HepG2 (cell line): ENCODE results near the gene MACROD2. TPM values are rescaled to one million over a fixed set of nuclear protein-coding genes. Genes with fewer than 3 reads are reported as not detected.

ENCODE experiments used
- ATAC-seq: fragments of 200-7000 bp; cut with Tn5 transposase; 3 replicates; pipeline ENCODE4 v1.9.1; 2020; ENCODE audit warnings: mild to moderate bottlenecking, moderate library complexity
- BruUV-seq: library from RNA; stranded (reverse); fragments of 400-500 nt; replicated peaks from 2 replicates; lab custom pipeline; 2021; lab: Mats Ljungman, UMichigan
- CTCF ChIA-PET: fragments of 300-600 bp; formaldehyde crosslinking; extraction: SDS; loops from one replicate; lab custom pipeline; 2021; ENCODE audit warnings: low total read pairs, inconsistent platforms, low intra/inter-chr PET ratio; lab: Yijun Ruan, JAX
- POLR2A ChIA-PET: fragments of 350-600 bp; sonication (Branson Sonifier 250); formaldehyde crosslinking; loops from one replicate; lab custom pipeline; 2020; ENCODE audit warnings: antibody characterized with exemption, inconsistent platforms; lab: Yijun Ruan, JAX
- DNase-seq: peaks from one replicate; pipeline ENCODE4 v3.0.0-alpha.2; 2015; ENCODE audit warnings: low spot score
- FAIRE-seq: peaks from 3 replicates; lab custom pipeline; 2011; peaks lifted over from hg19 to GRCh38; lab: Jason Lieb, UNC
- H2AFZ ChIP-seq: one replicate; pipeline ENCODE4 v1.6.1; 2011; ENCODE audit warnings: low read length, inconsistent platforms
- H3K27ac ChIP-seq: fragments of 300-600 bp; 3 replicates; pipeline ENCODE4 v1.8.0; 2011; ENCODE audit warnings: mixed run types, mild to moderate bottlenecking, mixed read lengths, low read length, inconsistent platforms; ENCODE audit not compliant: insufficient read depth; ENCODE audit errors: extremely low read length
- H3K27me3 ChIP-seq, 2 experiments: fragments of 200-600 bp in 1 of 2; 2 replicates in 1 of 2; 3 replicates in 1 of 2; pipeline versions ENCODE4 v1.6.0 to v1.8.0; 2011; ENCODE audit warnings: low read length in 2 of 2, mild to moderate bottlenecking in 2 of 2, moderate library complexity in 2 of 2, inconsistent platforms in 1 of 2; ENCODE audit not compliant: insufficient read depth in 2 of 2, control insufficient read depth in 1 of 2
- H3K36me3 ChIP-seq, 2 experiments: fragments of 200-600 bp in 1 of 2; replicated peaks in 1 of 2; 2 replicates in 1 of 2; 3 replicates in 1 of 2; pipeline versions ENCODE4 v1.5.1 to v1.8.0; 2011; ENCODE audit warnings: low read length in 2 of 2, inconsistent platforms in 1 of 2; ENCODE audit not compliant: insufficient read depth in 2 of 2, control insufficient read depth in 1 of 2
- H3K4me1 ChIP-seq: 2 replicates; pipeline ENCODE4 v1.5.1; 2012; ENCODE audit warnings: low read length, inconsistent platforms; ENCODE audit not compliant: insufficient read depth
- H3K4me2 ChIP-seq: 2 replicates; pipeline ENCODE4 v1.6.0; 2011; ENCODE audit warnings: low read depth, low read length, inconsistent platforms
- H3K4me3 ChIP-seq, 3 experiments: fragments of 200-600 bp in 1 of 3; sonication (generic), shearing (Covaris generic) in 1 of 3; replicated peaks in 1 of 3; 2 replicates each; pipeline ENCODE4 v1.5.1; 2011 to 2016; ENCODE audit warnings: low read length in 3 of 3, inconsistent platforms in 2 of 3, low read depth in 2 of 3, mild to moderate bottlenecking in 2 of 3, control low read depth in 1 of 3, mixed read lengths in 1 of 3; ENCODE audit not compliant: insufficient read depth in 1 of 3
- H3K79me2 ChIP-seq: one replicate; pipeline ENCODE4 v1.6.1; 2011; ENCODE audit warnings: low read length, inconsistent platforms; ENCODE audit not compliant: insufficient read depth
- H3K9ac ChIP-seq: 2 replicates; pipeline ENCODE4 v1.6.0; 2011; ENCODE audit warnings: mild to moderate bottlenecking, low read depth, low read length, inconsistent platforms; ENCODE audit not compliant: insufficient read depth
- H3K9me3 ChIP-seq: 2 replicates; pipeline ENCODE4 v1.5.1; 2012; ENCODE audit warnings: mild to moderate bottlenecking, low read length
- H4K20me1 ChIP-seq: 2 replicates; pipeline ENCODE4 v1.6.0; 2011; ENCODE audit warnings: inconsistent platforms, mild to moderate bottlenecking, low read length, moderate library complexity; ENCODE audit not compliant: insufficient read depth
- ADNP ChIP-seq: sonication (generic); formaldehyde crosslinking; IDR thresholded peaks from 2 replicates; pipeline ENCODE4 v1.4.0; 2020; ENCODE audit warnings: missing genetic modification reagents
- ARID2 ChIP-seq: sonication (generic); formaldehyde crosslinking; IDR thresholded peaks from 2 replicates; pipeline ENCODE4 v1.8.1; 2022; ENCODE audit warnings: mild to moderate bottlenecking, missing genetic modification reagents, borderline replicate concordance
- FOXA1 ChIP-seq, 2 experiments: fragments of 450-650 bp in 1 of 2; sonication (generic) in 1 of 2; formaldehyde crosslinking in 1 of 2; IDR thresholded peaks; 2 replicates each; pipeline versions ENCODE4 v1.4.0 to v1.6.1; 2016 to 2020; ENCODE audit warnings: missing genetic modification reagents in 1 of 2
- GLI4 ChIP-seq: sonication (generic); formaldehyde crosslinking; IDR thresholded peaks from 2 replicates; pipeline ENCODE4 v1.5.1; 2020; ENCODE audit warnings: missing genetic modification reagents, mild to moderate bottlenecking, moderate library complexity, borderline replicate concordance
- HBP1 ChIP-seq: IDR thresholded peaks from 2 replicates; pipeline ENCODE4 v1.6.1; 2016; ENCODE audit warnings: low read depth, control low read depth
- LRRFIP1 ChIP-seq: sonication (generic); formaldehyde crosslinking; conservative IDR thresholded peaks from 2 replicates; pipeline ENCODE4 v1.4.0; 2020; ENCODE audit warnings: missing genetic modification reagents
- MXD1 ChIP-seq: sonication (generic); formaldehyde crosslinking; IDR thresholded peaks from 2 replicates; pipeline ENCODE4 v1.4.0; 2020; ENCODE audit warnings: mild to moderate bottlenecking, missing genetic modification reagents
- RFXAP ChIP-seq: sonication (generic); formaldehyde crosslinking; IDR thresholded peaks from 2 replicates; pipeline ENCODE4 v1.4.0; 2020; ENCODE audit warnings: missing genetic modification reagents, borderline replicate concordance
- SMAD1 ChIP-seq: sonication (generic); formaldehyde crosslinking; IDR thresholded peaks from 2 replicates; pipeline ENCODE4 v1.4.0; 2020; ENCODE audit warnings: missing genetic modification reagents, low read depth, mild to moderate bottlenecking, borderline replicate concordance
- TAF1 ChIP-seq: sonication (generic); formaldehyde crosslinking; IDR thresholded peaks from 2 replicates; pipeline ENCODE4 v1.4.0; 2020; ENCODE audit warnings: missing genetic modification reagents
- ZBTB21 ChIP-seq: sonication (generic); formaldehyde crosslinking; IDR thresholded peaks from 2 replicates; pipeline ENCODE4 v1.4.0; 2020; ENCODE audit warnings: missing genetic modification reagents
- ZNF512 ChIP-seq: sonication (generic); formaldehyde crosslinking; IDR thresholded peaks from 2 replicates; pipeline ENCODE4 v1.4.0; 2020; ENCODE audit warnings: mild to moderate bottlenecking, missing genetic modification reagents
- in situ Hi-C: cut with HindIII; loops from 2 replicates; pipeline ENCODE4 v1.10.0; 2017; ENCODE audit warnings: low pct_unique_long_range_greater_than_20kb; ENCODE audit not compliant: extremely low pct_ligation_motif_present
- intact Hi-C: fragments of 100-400 bp; cut with micrococcal nuclease; formaldehyde crosslinking; loops from one replicate; pipeline ENCODE4 v1.10.0; 2022; ENCODE audit not compliant: unreplicated experiment
- polyA plus RNA-seq, 8 experiments: library from polyadenylated mRNA; depleted of rRNA in 3 of 8; stranded (reverse) in 7 of 8; unstranded in 1 of 8; fragments of >200 nt; fragmentation: Illumina TruSeq in 4 of 8; extraction: Trizol in 4 of 8; gene quantifications; 2 replicates each; pipeline versions ENCODE4 v1.2.1 to v1.2.3, GENCODE V29; 2011 to 2016; ENCODE audit warnings: low read depth in 4 of 8, missing spikeins in 1 of 8, mixed read lengths in 1 of 8; ENCODE audit not compliant: insufficient read depth in 1 of 8
- total RNA-seq, 5 experiments: library from RNA; depleted of rRNA; stranded (reverse); fragments of >200 nt; fragmentation: Illumina TruSeq; extraction: Trizol; gene quantifications; 2 replicates each; pipeline ENCODE4 v1.2.3, GENCODE V29; 2016; ENCODE audit warnings: low read depth in 1 of 5
- TF ChIP-seq, protein P1 (sequence below): IDR thresholded peaks from 2 replicates; pipeline ENCODE4 v1.6.1; 2016; ENCODE audit warnings: control low read depth
- TF ChIP-seq, protein P2 (sequence below): sonication (generic); formaldehyde crosslinking; conservative IDR thresholded peaks from 2 replicates; pipeline ENCODE4 v1.4.0; 2020; ENCODE audit warnings: missing genetic modification reagents

The MACROD2 gene
- total and polyA plus RNA-seq, 2 of the 13 experiments (the other 11 are each of a cell fraction or from before 2014, with no cell fraction given), result 0.13 to 0.51 TPM

DNA sequence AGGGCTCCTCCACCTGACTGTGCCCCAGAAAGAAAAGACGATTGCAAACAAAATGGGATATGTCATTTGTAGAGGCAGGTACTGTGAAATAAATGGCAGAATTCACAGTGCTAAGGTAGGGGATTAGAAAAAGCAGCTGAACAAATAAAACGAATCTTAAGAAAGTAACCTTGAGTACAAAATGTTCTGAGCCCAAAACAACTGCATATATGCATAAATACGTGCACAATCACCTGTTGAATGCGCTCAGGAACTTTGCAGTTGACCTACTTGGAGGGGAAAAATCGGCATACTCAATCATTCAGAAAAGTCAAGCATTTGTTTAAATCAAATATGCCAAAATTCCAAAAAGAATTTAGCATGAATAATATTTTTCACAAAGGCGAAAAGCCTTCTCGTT lies 1114.2 kb downstream of the MACROD2 start (continued):
- TF ChIP-seq ARID2, result no peak
- TF ChIP-seq GLI4 (CRISPR knock-in tag), result no peak
- no peak for TF ChIP-seq FOXA1 (IDR thresholded peaks at IDR 0.05)
- no peak for TF ChIP-seq FOXA1 (CRISPR knock-in tag; IDR thresholded peaks at IDR 0.05)
- no peak for TF ChIP-seq TAF1
- no peak for TF ChIP-seq SMAD1 (CRISPR knock-in tag)
- TF ChIP-seq RFXAP (CRISPR knock-in tag), result no peak
- TF ChIP-seq ADNP, result no peak
- TF ChIP-seq, protein P1, sequence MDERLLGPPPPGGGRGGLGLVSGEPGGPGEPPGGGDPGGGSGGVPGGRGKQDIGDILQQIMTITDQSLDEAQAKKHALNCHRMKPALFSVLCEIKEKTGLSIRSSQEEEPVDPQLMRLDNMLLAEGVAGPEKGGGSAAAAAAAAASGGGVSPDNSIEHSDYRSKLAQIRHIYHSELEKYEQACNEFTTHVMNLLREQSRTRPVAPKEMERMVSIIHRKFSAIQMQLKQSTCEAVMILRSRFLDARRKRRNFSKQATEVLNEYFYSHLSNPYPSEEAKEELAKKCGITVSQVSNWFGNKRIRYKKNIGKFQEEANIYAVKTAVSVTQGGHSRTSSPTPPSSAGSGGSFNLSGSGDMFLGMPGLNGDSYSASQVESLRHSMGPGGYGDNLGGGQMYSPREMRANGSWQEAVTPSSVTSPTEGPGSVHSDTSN (CRISPR knock-in tag), result no peak

DNA sequence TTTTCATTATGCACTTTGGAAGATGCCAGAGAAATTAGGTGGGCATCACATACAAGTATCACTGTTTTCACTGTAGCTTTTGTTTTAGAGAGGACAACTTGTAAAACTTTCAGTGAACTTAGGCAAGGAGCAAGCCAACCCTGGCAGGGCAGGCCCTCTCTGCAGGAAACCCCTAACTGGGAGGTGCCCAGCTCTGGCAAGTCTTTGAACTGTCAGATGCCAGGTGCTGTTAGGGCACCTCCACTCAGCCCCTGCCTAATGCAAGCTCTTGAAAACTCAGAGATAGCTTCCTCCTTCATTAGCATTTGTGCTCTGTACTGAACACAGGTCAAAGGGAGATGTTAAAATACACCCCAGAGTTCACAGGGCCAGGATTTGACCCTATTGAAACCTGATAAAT lies 1116.3 kb downstream of the MACROD2 start:
- H3K4me1 ChIP-seq, result no peaks in the 10 kb centered on the region
- ATAC-seq (no peak), FAIRE-seq (no peak), DNase-seq (no peak)
- H3K27me3 ChIP-seq, result no peaks in the 10 kb centered on the region
- no peaks in the 10 kb centered on the region for H3K36me3 ChIP-seq
- no peak overlapping the region for H3K27ac ChIP-seq
- intact Hi-C loops (no loop called here), in situ Hi-C loops (no loop called here)
- H3K4me2 ChIP-seq, result no peak overlapping the region
- H3K4me3 ChIP-seq, result no peak overlapping the region
- no TSS peak for BruUV-seq
- H2AFZ ChIP-seq, result no peak overlapping the region
- no peaks in the 10 kb centered on the region for H3K79me2 ChIP-seq
- CTCF ChIA-PET, result no interaction called here
- no peaks in the 10 kb centered on the region for H4K20me1 ChIP-seq
- no peaks in the 10 kb centered on the region for H3K9me3 ChIP-seq
- H3K9ac ChIP-seq, result no peak overlapping the region
- POLR2A ChIA-PET, result no interaction called here
- TF ChIP-seq ZNF512 (CRISPR knock-in tag), result no peak
- no peak for TF ChIP-seq MXD1 (CRISPR knock-in tag)
- TF ChIP-seq ZBTB21 (CRISPR knock-in tag), result no peak
- TF ChIP-seq, protein P2, sequence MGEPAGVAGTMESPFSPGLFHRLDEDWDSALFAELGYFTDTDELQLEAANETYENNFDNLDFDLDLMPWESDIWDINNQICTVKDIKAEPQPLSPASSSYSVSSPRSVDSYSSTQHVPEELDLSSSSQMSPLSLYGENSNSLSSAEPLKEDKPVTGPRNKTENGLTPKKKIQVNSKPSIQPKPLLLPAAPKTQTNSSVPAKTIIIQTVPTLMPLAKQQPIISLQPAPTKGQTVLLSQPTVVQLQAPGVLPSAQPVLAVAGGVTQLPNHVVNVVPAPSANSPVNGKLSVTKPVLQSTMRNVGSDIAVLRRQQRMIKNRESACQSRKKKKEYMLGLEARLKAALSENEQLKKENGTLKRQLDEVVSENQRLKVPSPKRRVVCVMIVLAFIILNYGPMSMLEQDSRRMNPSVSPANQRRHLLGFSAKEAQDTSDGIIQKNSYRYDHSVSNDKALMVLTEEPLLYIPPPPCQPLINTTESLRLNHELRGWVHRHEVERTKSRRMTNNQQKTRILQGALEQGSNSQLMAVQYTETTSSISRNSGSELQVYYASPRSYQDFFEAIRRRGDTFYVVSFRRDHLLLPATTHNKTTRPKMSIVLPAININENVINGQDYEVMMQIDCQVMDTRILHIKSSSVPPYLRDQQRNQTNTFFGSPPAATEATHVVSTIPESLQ (CRISPR knock-in tag), result no peak
- TF ChIP-seq LRRFIP1 (CRISPR knock-in tag), result no peak
- TF ChIP-seq HBP1, result no peak
